Keratinocyte (primary cell): ENCODE results near the gene CHID1. TPM values are rescaled to one million over a fixed set of nuclear protein-coding genes. Genes with fewer than 3 reads are reported as not detected.
A peak's percentile ranks its signal among the peaks of the same experiment; 100 is the strongest.

Source experiments
- DNase-seq: peaks from one replicate; pipeline ENCODE4 v3.0.0-alpha.2; 2011; ENCODE audit warnings: low read depth, missing footprints, low spot score
- FAIRE-seq: peaks from 2 replicates; lab custom pipeline; 2011; peaks lifted over from hg19 to GRCh38; lab: Jason Lieb, UNC
- H2AFZ ChIP-seq: 2 replicates; pipeline ENCODE4 v1.6.0; 2012; ENCODE audit warnings: low read length, control low read depth, inconsistent platforms; ENCODE audit not compliant: control insufficient read depth
- H3K27ac ChIP-seq: 2 replicates; pipeline ENCODE4 v1.5.1; 2011; ENCODE audit warnings: low read length; ENCODE audit not compliant: control insufficient read depth, insufficient read depth
- H3K27me3 ChIP-seq: 3 replicates; pipeline ENCODE4 v1.6.0; 2011; ENCODE audit warnings: low read length; ENCODE audit not compliant: control insufficient read depth, insufficient read depth; ENCODE audit errors: extremely low read depth
- H3K36me3 ChIP-seq, 2 experiments: 2 replicates in 1 of 2; 3 replicates in 1 of 2; pipeline ENCODE4 v1.5.1; 2011; ENCODE audit warnings: low read length in 2 of 2, mild to moderate bottlenecking in 1 of 2; ENCODE audit not compliant: control insufficient read depth in 2 of 2, insufficient read depth in 2 of 2; ENCODE audit errors: extremely low read depth in 1 of 2
- H3K4me1 ChIP-seq: 3 replicates; pipeline ENCODE4 v1.5.1; 2011; ENCODE audit warnings: low read length; ENCODE audit not compliant: control insufficient read depth, insufficient read depth; ENCODE audit errors: extremely low read depth
- H3K4me2 ChIP-seq: 3 replicates; pipeline ENCODE4 v1.6.0; 2011; ENCODE audit warnings: low read depth, low read length; ENCODE audit not compliant: control insufficient read depth, insufficient read depth; ENCODE audit errors: extremely low read depth
- H3K4me3 ChIP-seq, 3 experiments: fragments of 200-600 bp in 1 of 3; sonication (generic) in 1 of 3; 2 replicates in 2 of 3; 3 replicates in 1 of 3; pipeline ENCODE4 v1.5.1; 2011 to 2016; ENCODE audit warnings: low read length in 3 of 3, mild to moderate bottlenecking in 3 of 3, control low read depth in 2 of 3, inconsistent platforms in 1 of 3, low read depth in 1 of 3, mixed read lengths in 1 of 3, mixed run types in 1 of 3, moderate library complexity in 1 of 3; ENCODE audit not compliant: control insufficient read depth in 2 of 3, insufficient read depth in 2 of 3; ENCODE audit errors: extremely low read depth in 1 of 3
- H3K79me2 ChIP-seq: 2 replicates; pipeline ENCODE4 v1.6.0; 2012; ENCODE audit warnings: low read length; ENCODE audit not compliant: control insufficient read depth, insufficient read depth
- H3K9ac ChIP-seq: 3 replicates; pipeline ENCODE4 v1.6.0; 2011; ENCODE audit warnings: low read length; ENCODE audit not compliant: control insufficient read depth, insufficient read depth; ENCODE audit errors: extremely low read depth
- H3K9me1 ChIP-seq: 3 replicates; pipeline ENCODE4 v1.6.0; 2011; ENCODE audit warnings: low read length; ENCODE audit not compliant: control insufficient read depth, insufficient read depth; ENCODE audit errors: extremely low read depth
- H3K9me3 ChIP-seq: 2 replicates; pipeline ENCODE4 v1.5.1; 2012; ENCODE audit warnings: low read depth, low read length; ENCODE audit not compliant: control insufficient read depth
- H4K20me1 ChIP-seq: 3 replicates; pipeline ENCODE4 v1.6.0; 2011; ENCODE audit warnings: low read length; ENCODE audit not compliant: control insufficient read depth, insufficient read depth; ENCODE audit errors: extremely low read depth
- EZH2 ChIP-seq: IDR thresholded peaks from one replicate; pipeline ENCODE4 v1.6.1; 2012; ENCODE audit warnings: inconsistent platforms, mild to moderate bottlenecking, low read length, moderate library complexity
- dilution Hi-C: fragments of 300-500 bp; cut with MboI; formaldehyde crosslinking; loops from one replicate; pipeline ENCODE4 v1.7.0; 2020; ENCODE audit warnings: low sequenced_read_pairs; ENCODE audit not compliant: extremely low pct_ligation_motif_present
- polyA plus RNA-seq, 5 experiments: library from polyadenylated mRNA; depleted of rRNA in 3 of 5; stranded (reverse) in 3 of 5; stranded (forward) in 1 of 5; unstranded in 1 of 5; fragments of >200 nt; gene quantifications; 1 replicate in 1 of 5; 2 replicates in 3 of 5; 3 replicates in 1 of 5; pipeline versions ENCODE4 v1.2.1 to v1.2.3, GENCODE V29; 2011 to 2012; ENCODE audit warnings: missing spikeins in 2 of 5, low read depth in 1 of 5, low replicate concordance in 1 of 5
- TF ChIP-seq, protein P1 (sequence below), 3 experiments: IDR thresholded peaks in 1 of 3; conservative IDR thresholded peaks in 1 of 3; optimal IDR thresholded peaks in 1 of 3; 2 replicates in 2 of 3; 3 replicates in 1 of 3; pipeline versions ENCODE3 to v1.5.1; 2011; ENCODE audit warnings: low read length in 3 of 3, mild to moderate bottlenecking in 3 of 3, moderate library complexity in 2 of 3, control low read depth in 1 of 3, inconsistent platforms in 1 of 3; ENCODE audit not compliant: insufficient read depth in 2 of 3; ENCODE audit errors: extremely low read depth in 1 of 3

The CHID1 gene
- polyA plus RNA-seq, 1 donor (not counting 4 experiments of a cell fraction or from before 2014, with no cell fraction given): 23.0 TPM

DNA sequence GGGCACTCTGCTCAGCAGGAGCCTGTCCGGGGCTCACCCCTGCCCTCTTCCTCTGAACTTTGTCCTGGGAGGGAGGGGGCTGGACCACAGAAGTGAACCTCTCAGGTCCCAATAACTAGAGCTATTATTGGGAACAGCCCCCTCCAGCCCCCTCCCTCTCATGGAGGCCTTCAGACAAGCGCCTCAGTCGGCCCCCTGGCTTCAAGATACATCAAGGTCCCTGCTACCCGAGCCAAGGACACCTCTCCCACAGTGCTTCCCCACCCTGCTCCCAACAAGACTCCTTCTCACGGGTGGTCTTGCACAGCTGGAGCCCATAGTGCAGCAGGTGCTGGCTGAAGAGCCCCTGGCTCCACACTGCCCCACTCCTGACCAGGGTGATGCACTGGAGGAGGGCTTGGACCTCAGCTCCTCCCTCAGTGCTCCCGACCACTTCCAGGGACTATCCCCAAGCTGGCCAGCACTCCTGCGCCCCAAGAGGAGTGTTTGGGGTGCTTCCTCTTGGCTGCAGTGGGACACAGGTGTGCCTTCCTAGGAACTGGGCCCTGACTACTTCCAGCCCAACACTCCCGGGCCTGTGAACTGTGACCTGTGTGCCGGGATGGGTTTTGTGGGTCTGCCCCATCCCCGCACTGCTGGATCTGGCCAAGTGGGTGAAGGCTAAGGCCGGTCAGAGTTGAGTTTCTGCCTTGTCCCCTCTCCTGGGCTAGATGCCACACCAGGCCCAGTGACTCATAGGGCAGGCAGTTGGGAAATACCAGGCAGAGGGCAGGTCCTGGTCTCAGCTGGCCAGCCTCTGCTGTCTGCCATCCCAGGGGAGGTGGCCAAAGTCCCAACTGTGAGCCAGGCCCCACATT, 89.7 kb downstream of the CHID1 start:
- TF ChIP-seq, protein P1, sequence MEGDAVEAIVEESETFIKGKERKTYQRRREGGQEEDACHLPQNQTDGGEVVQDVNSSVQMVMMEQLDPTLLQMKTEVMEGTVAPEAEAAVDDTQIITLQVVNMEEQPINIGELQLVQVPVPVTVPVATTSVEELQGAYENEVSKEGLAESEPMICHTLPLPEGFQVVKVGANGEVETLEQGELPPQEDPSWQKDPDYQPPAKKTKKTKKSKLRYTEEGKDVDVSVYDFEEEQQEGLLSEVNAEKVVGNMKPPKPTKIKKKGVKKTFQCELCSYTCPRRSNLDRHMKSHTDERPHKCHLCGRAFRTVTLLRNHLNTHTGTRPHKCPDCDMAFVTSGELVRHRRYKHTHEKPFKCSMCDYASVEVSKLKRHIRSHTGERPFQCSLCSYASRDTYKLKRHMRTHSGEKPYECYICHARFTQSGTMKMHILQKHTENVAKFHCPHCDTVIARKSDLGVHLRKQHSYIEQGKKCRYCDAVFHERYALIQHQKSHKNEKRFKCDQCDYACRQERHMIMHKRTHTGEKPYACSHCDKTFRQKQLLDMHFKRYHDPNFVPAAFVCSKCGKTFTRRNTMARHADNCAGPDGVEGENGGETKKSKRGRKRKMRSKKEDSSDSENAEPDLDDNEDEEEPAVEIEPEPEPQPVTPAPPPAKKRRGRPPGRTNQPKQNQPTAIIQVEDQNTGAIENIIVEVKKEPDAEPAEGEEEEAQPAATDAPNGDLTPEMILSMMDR (optimal IDR thresholded peaks at IDR 0.05 in 1 of 3, IDR thresholded peaks at IDR 0.05 in 1 of 3, conservative IDR thresholded peaks at IDR 0.05 in 1 of 3; ENCODE audit: extremely low read depth in 1 of 3, insufficient read depth in 2 of 3, low read length in 3 of 3): peak in 1 of 3 experiments; percentile 6
- no peak for TF ChIP-seq EZH2
- DNase-seq (no peak), FAIRE-seq (no peak)
- Histone ChIP-seq H3K36me3 (peaks cover 0 to 8% of the 10 kb centered on the region in 2 experiments), H3K9me1 (peaks cover 7% of the 10 kb centered on the region), H3K4me3 (peak overlapping the region; percentile 71 to 78 (median 75)), H3K9ac (peak overlapping the region; percentile 81), H3K4me2 (peak overlapping the region; percentile 68), H3K79me2 (peaks cover 6% of the 10 kb centered on the region), H3K4me1 (peaks cover 25% of the 10 kb centered on the region), H3K27me3 (no peaks in the 10 kb centered on the region), H4K20me1 (no peaks in the 10 kb centered on the region), H2AFZ (no peak overlapping the region), H3K9me3 (no peaks in the 10 kb centered on the region), H3K27ac (no peak overlapping the region)
- dilution Hi-C loops: no loop called here

DNA sequence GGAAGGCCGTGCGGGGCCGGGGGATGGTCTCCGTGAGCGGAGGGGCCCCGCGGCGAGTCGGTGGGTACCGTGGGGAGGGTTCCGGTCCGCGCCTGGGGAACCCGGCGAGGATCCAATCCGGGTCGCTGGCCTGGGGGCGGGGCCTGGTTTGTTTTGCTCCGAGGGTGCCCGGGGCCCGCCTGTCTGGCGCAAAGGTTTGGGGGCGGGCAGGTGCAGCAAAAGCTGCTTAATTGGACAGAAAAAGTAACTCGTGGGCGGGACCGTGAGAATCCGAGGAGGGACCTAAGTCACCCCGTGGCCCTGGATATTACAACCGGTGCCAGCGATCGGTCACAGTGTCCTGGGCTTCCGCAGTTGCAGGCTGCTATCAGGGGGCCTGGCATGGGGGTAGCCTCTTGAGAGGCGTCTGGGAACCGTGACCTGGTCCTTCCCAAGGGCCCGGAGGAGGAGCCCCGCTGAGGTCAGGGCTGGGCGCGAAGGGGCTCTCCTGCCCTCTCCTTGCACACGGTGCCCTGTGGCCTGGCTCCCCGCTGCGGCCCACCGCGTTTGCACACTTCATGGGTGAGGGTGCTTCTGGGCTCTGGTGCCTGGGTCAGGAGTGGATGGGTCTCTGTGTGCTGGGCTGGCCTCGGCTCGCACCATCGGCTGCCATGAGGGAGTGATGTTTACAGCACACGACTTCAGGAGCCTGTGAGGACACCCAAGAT, 90.5 kb downstream of the CHID1 start:
- DNase-seq: no peak
- Histone ChIP-seq H3K27me3 (no peaks in the 10 kb centered on the region), H3K9ac (peak overlapping the region; percentile 81), H3K9me3 (no peaks in the 10 kb centered on the region), H2AFZ (no peak overlapping the region), H3K4me2 (peak overlapping the region; percentile 68), H3K79me2 (peaks cover 6% of the 10 kb centered on the region), H3K4me1 (peaks cover 25% of the 10 kb centered on the region), H3K9me1 (peaks cover 7% of the 10 kb centered on the region), H3K27ac (peak overlapping the region; percentile 76), H3K4me3 (peak overlapping the region; percentile 71 to 78 (median 75)), H3K36me3 (peaks cover 0 to 6% of the 10 kb centered on the region in 2 experiments), H4K20me1 (no peaks in the 10 kb centered on the region)
- dilution Hi-C loops: no loop called here
- no peak for FAIRE-seq
- no peak for TF ChIP-seq EZH2
